Hepatocyte (in vitro differentiated cells): Measurements from ENCODE around the gene ITGA1. TPM values are rescaled to one million over a fixed set of nuclear protein-coding genes. Genes with fewer than 3 reads are reported as not detected.

Experiments used
- DNase-seq: peaks from one replicate; pipeline ENCODE4 v3.0.0-alpha.2; 2016; ENCODE audit warnings: low spot score
- H2AFZ ChIP-seq: fragments of 200-600 bp; sonication (generic); 2 replicates; pipeline ENCODE4 v1.6.0; 2016; ENCODE audit warnings: antibody characterized with exemption, mild to moderate bottlenecking
- H3K27ac ChIP-seq: fragments of 200-600 bp; sonication (generic); 2 replicates; pipeline ENCODE4 v1.5.1; 2016; ENCODE audit warnings: mild to moderate bottlenecking
- H3K27me3 ChIP-seq: fragments of 200-600 bp; sonication (generic); 2 replicates; pipeline ENCODE4 v1.6.1; 2016
- H3K36me3 ChIP-seq: fragments of 200-600 bp; sonication (generic); replicated peaks from 2 replicates; pipeline ENCODE4 v1.5.1; 2016; ENCODE audit warnings: low read depth; ENCODE audit not compliant: insufficient read depth
- H3K4me1 ChIP-seq: fragments of 200-600 bp; sonication (generic); 2 replicates; pipeline ENCODE4 v1.5.1; 2016; ENCODE audit warnings: mild to moderate bottlenecking, moderate library complexity; ENCODE audit not compliant: insufficient read depth
- H3K4me2 ChIP-seq: fragments of 200-600 bp; sonication (generic); 2 replicates; pipeline ENCODE4 v1.6.0; 2016
- H3K4me3 ChIP-seq: fragments of 200-600 bp; sonication (generic); 2 replicates; pipeline ENCODE4 v1.5.1; 2016; ENCODE audit warnings: mild to moderate bottlenecking
- H3K79me2 ChIP-seq: fragments of 200-600 bp; sonication (generic); 2 replicates; pipeline ENCODE4 v1.6.0; 2017; ENCODE audit warnings: mild to moderate bottlenecking
- H3K9me2 ChIP-seq: fragments of 200-600 bp; sonication (generic); replicated peaks from 2 replicates; pipeline ENCODE4 v1.6.0; 2017; ENCODE audit warnings: mild to moderate bottlenecking; ENCODE audit not compliant: insufficient read depth
- H3K9me3 ChIP-seq: fragments of 200-600 bp; sonication (generic); 2 replicates; pipeline ENCODE4 v1.5.1; 2016; ENCODE audit warnings: low read depth, mild to moderate bottlenecking
- H4K20me1 ChIP-seq: fragments of 200-600 bp; sonication (generic); 2 replicates; pipeline ENCODE4 v1.6.0; 2016; ENCODE audit warnings: mild to moderate bottlenecking; ENCODE audit not compliant: insufficient read depth, poor library complexity, severe bottlenecking
- EZH2 ChIP-seq: fragments of 200-600 bp; sonication (generic); IDR thresholded peaks from 2 replicates; pipeline ENCODE4 v1.6.1; 2016; ENCODE audit warnings: antibody characterized with exemption, mild to moderate bottlenecking, borderline replicate concordance
- EZH2phosphoT487 ChIP-seq: fragments of 200-600 bp; sonication (generic); IDR thresholded peaks from one replicate; pipeline ENCODE4 v1.6.1; 2018; ENCODE audit warnings: antibody characterized with exemption, mild to moderate bottlenecking, low read depth, moderate library complexity; ENCODE audit not compliant: unreplicated experiment, severe bottlenecking
- WGBS: methylation state at CpG from one replicate; pipeline ENCODE4 v1.1.6; 2016; ENCODE audit warnings: low lambda C conversion rate; ENCODE audit errors: missing lambda C conversion rate; 5-methylcytosine and 5-hydroxymethylcytosine counted together
- polyA plus RNA-seq: library from polyadenylated mRNA; unstranded; fragments of >200 nt; fragmentation: Nextera tagmentation; extraction: Ambion mirVana; gene quantifications from 2 replicates; pipeline ENCODE4 v1.2.1, GENCODE V29; 2016
- total RNA-seq: library from RNA; depleted of rRNA; stranded (reverse); fragments of >200 nt; gene quantifications from 2 replicates; pipeline ENCODE4 v1.2.3, GENCODE V29; 2014
- TF ChIP-seq, protein P1 (sequence below): fragments of 200-600 bp; sonication (generic); IDR thresholded peaks from 2 replicates; pipeline ENCODE4 v1.5.1; 2016; ENCODE audit warnings: antibody characterized with exemption, mild to moderate bottlenecking; ENCODE audit not compliant: poor library complexity

The ITGA1 gene
- total and polyA plus RNA-seq, 2 experiments from 2014 or later, result 15.0 to 40.3 TPM

- Histone ChIP-seq H3K4me2 (peak overlapping the region; percentile 82), H3K27ac (peak overlapping the region; percentile 93), H3K9me2 (no peaks in the 10 kb centered on the region), H3K4me3 (peak overlapping the region; percentile 48), H3K27me3 (no peaks in the 10 kb centered on the region), H4K20me1 (peaks cover 25% of the 10 kb centered on the region), H3K4me1 (peaks cover 11% of the 10 kb centered on the region), H3K36me3 (no peaks in the 10 kb centered on the region), H3K9me3 (no peaks in the 10 kb centered on the region), H3K79me2 (peaks cover 76% of the 10 kb centered on the region), H2AFZ (peak overlapping the region; percentile 11)
- peak; percentile 99 for DNase-seq
- WGBS, result 1% methylated on average over 32 of the region's 34 CpGs
- TF ChIP-seq, protein P1, sequence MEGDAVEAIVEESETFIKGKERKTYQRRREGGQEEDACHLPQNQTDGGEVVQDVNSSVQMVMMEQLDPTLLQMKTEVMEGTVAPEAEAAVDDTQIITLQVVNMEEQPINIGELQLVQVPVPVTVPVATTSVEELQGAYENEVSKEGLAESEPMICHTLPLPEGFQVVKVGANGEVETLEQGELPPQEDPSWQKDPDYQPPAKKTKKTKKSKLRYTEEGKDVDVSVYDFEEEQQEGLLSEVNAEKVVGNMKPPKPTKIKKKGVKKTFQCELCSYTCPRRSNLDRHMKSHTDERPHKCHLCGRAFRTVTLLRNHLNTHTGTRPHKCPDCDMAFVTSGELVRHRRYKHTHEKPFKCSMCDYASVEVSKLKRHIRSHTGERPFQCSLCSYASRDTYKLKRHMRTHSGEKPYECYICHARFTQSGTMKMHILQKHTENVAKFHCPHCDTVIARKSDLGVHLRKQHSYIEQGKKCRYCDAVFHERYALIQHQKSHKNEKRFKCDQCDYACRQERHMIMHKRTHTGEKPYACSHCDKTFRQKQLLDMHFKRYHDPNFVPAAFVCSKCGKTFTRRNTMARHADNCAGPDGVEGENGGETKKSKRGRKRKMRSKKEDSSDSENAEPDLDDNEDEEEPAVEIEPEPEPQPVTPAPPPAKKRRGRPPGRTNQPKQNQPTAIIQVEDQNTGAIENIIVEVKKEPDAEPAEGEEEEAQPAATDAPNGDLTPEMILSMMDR, result no peak
- no peak for TF ChIP-seq EZH2
- TF ChIP-seq EZH2phosphoT487, result no peak
Observed at GRCh38 chr5:52799983-52800393, 12.3 kb downstream of the ITGA1 start.

DNA sequence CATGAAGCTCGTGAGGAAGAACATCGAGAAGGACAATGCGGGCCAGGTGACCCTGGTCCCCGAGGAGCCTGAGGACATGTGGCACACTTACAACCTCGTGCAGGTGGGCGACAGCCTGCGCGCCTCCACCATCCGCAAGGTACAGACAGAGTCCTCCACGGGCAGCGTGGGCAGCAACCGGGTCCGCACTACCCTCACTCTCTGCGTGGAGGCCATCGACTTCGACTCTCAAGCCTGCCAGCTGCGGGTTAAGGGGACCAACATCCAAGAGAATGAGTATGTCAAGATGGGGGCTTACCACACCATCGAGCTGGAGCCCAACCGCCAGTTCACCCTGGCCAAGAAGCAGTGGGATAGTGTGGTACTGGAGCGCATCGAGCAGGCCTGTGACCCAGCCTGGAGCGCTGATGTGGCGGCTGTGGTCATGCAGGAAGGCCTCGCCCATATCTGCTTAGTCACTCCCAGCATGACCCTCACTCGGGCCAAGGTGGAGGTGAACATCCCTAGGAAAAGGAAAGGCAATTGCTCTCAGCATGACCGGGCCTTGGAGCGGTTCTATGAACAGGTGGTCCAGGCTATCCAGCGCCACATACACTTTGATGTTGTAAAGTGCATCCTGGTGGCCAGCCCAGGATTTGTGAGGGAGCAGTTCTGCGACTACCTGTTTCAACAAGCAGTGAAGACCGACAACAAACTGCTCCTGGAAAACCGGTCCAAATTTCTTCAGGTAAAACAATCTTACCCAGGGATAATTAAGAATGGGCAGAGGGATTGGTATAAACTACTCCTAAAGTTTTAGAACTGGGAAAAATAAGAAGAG lies 12.9 kb downstream of the ITGA1 start:
- H3K9me3 ChIP-seq, result no peaks in the 10 kb centered on the region
- no peaks in the 10 kb centered on the region for H3K9me2 ChIP-seq
- 5% methylated on average over 31 of the region's 31 CpGs for WGBS
- H3K36me3 ChIP-seq, result no peaks in the 10 kb centered on the region
- H4K20me1 ChIP-seq, result peaks cover 25% of the 10 kb centered on the region
- peaks cover 11% of the 10 kb centered on the region for H3K4me1 ChIP-seq
- TF ChIP-seq EZH2phosphoT487, result no peak
- no peak for TF ChIP-seq EZH2
- TF ChIP-seq, protein P1, result no peak
- no peaks in the 10 kb centered on the region for H3K27me3 ChIP-seq
- H2AFZ ChIP-seq, result peak overlapping the region; percentile 11
- DNase-seq, result peak; percentile 74
- peak overlapping the region; percentile 93 for H3K27ac ChIP-seq
- H3K4me3 ChIP-seq, result peak overlapping the region; percentile 10
- peak overlapping the region; percentile 82 for H3K4me2 ChIP-seq
- H3K79me2 ChIP-seq, result peaks cover 76% of the 10 kb centered on the region

DNA sequence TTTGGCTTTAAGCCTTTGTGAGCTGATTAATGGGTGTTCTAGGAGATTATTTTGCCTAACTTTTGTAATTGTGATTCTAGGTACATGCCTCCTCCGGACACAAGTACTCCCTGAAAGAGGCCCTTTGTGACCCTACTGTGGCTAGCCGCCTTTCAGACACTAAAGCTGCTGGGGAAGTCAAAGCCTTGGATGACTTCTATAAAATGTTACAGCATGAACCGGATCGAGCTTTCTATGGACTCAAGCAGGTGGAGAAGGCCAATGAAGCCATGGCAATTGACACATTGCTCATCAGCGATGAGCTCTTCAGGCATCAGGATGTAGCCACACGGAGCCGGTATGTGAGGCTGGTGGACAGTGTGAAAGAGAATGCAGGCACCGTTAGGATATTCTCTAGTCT lies 13.6 kb downstream of the ITGA1 start:
- Histone ChIP-seq H3K27ac (peak overlapping the region; percentile 93), H2AFZ (no peak overlapping the region), H3K36me3 (no peaks in the 10 kb centered on the region), H3K79me2 (peaks cover 74% of the 10 kb centered on the region), H3K9me3 (no peaks in the 10 kb centered on the region), H3K4me1 (peaks cover 11% of the 10 kb centered on the region), H3K9me2 (no peaks in the 10 kb centered on the region), H3K4me3 (peak overlapping the region; percentile 10), H3K4me2 (peak overlapping the region; percentile 82), H4K20me1 (peaks cover 25% of the 10 kb centered on the region), H3K27me3 (no peaks in the 10 kb centered on the region)
- DNase-seq, result peak; percentile 22
- 12% methylated on average over 8 of the region's 8 CpGs for WGBS
- TF ChIP-seq EZH2 (no peak), EZH2phosphoT487 (no peak)
- TF ChIP-seq, protein P1, result no peak
